Activated CD4-positive, alpha-beta T cell treated with anti-CD3 and anti-CD28 coated beads for 24 hours (primary cell): ENCODE results near the gene C19orf47.
A peak's percentile ranks its signal among the peaks of the same experiment; 100 is the strongest.

Experiments
- DNase-seq, 2 donors: peaks; one replicate each; pipeline ENCODE4 v3.0.0-alpha.2; 2020; ENCODE audit warnings: low read depth in 2 of 2

Gene C19orf47, protein sequence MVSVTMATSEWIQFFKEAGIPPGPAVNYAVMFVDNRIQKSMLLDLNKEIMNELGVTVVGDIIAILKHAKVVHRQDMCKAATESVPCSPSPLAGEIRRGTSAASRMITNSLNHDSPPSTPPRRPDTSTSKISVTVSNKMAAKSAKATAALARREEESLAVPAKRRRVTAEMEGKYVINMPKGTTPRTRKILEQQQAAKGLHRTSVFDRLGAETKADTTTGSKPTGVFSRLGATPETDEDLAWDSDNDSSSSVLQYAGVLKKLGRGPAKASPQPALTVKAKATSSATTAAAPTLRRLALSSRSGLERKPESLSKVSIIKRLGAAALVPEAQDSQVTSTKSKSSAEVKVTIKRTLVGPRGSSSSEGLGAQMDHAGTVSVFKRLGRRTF

DNA sequence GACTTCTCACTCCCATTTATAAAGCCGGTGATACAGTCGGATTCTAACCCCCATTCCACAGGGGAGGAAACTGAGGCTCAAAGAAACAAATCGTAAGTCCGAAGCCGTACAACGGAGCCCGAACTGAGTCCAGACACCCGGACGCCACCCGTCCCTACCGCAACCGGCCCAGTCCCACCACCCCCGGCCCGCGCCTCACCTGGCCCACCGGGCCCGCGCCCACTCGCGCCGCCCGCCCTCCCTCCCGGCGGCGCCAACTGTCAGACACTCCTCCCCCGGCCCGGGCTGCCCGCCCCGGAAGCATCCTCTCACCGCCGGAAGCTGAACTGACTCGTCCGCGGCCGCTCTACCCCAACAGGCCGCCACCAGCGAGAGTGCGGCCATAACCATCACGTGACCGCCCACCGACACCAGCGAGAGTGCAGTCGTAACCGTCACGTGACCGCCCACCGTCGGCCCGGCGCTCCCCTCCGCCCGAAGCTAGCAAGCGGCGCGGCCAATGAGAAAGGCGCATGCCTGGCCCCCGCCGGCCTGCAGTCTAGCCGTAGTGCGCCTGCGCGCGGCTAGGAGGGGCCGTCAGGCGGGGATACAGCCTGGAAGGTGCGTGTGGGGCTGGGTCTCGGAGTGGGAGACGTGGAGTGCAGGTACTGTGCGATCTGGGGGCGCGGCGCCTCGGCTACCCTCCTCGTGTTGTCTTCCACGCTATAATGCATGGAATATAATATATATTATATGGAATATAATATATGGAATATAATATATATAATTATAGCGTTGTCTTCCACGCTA is at the start of gene C19orf47, which contains the start of gene PLD3:
TSS of gene C19orf47 (minus strand) at position 273 of the 789 bp plus-strand sequence. CDS start 6,540 bp downstream, outside the sequence.
TSS of gene PLD3 (plus strand) at position 571 of the 789 bp plus-strand sequence. CDS start 17,789 bp downstream, outside the sequence.
- peak; percentile 96 to 97 for DNase-seq

DNA sequence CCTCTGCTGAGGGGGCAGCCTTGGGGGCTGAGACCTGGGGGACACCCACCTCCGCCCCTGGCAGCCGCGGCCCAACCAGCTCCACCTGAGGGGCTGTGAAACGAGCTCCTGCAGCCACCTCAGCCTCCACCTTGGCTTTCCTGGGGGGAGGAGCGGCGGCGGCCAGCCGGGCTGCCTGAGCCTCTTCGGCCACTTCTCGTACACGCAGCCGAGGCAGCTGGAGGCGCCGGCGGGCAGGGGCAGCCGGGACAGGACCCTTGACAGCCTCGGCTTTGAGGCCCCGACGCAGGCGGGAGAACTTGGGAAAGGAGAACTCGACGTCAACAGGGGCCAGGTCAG is 49.3 kb upstream of the C19orf47 start:
- DNase-seq = no peak

DNA sequence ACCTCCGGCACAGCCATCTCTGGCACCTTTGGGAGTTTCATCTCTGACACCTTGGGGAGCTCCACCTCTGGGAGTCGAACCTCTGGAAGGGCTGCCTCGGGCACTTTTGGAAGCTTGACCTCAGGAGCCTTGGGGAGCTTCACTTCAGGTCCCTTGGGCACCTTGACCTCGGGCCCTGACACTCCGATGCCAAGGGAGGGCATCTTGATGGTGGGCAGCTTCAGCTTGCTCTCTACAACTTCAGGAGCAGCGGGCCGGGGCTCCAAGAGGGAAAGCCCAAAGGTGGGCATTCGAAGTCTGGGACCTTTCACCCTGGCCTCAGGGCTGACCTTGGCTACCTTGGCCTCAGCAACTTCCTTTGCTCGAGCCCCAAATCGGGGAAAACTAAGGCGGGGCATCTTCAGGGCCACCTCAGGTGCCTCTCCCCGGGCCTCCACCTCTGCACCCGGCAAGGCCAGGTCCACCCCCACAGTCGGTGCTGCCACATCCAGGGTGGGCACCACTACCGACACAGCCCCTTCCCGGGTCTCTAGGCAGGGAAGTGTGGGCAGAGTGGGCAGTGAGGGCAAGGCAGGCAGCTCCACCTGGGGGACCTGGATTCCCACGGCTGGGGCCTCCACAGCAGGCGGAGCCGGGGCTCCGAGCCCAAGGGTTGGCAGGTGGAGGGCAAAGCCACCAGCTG is 48.8 kb upstream of the C19orf47 start:
- DNase-seq = no peak

DNA sequence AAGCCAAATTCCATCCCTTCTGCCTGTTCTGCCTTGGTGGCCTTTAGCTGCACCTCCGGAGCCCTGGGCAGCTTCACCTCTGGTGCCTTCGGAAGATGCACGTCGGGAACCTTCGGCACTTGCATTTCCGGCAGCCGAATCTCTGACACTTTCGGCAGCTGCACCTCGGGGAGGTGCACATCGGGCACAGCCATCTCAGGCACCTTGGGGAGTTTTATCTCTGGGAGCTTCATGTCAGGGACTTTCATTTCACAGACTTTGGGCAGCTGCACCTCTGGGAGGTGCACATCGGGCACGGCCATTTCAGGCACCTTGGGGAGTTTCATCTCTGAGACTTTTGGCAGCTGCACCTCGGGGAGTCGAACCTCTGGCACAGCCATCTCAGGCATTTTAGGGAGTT is 47.8 kb upstream of the C19orf47 start:
- no peak for DNase-seq

DNA sequence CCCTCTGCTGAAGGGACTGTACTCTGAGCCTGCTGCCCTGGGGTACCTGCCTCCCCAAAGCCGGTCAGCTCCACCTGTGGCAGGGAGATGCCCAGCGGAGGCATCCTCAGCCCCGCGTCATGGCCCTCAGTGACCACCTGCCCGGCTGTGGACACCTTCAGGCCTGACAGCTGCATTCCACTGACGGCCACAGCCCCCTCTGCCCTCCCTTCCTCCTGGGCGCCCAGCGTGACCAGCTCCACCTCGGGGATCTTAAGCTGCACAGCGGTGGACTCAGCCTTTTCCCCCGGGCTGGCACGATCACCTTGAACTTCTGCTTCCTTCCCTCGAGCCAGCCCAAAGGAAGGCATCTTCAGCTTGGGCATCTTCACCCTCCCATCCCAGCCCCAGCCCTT is 46.6 kb upstream of the C19orf47 start:
- no peak for DNase-seq

DNA sequence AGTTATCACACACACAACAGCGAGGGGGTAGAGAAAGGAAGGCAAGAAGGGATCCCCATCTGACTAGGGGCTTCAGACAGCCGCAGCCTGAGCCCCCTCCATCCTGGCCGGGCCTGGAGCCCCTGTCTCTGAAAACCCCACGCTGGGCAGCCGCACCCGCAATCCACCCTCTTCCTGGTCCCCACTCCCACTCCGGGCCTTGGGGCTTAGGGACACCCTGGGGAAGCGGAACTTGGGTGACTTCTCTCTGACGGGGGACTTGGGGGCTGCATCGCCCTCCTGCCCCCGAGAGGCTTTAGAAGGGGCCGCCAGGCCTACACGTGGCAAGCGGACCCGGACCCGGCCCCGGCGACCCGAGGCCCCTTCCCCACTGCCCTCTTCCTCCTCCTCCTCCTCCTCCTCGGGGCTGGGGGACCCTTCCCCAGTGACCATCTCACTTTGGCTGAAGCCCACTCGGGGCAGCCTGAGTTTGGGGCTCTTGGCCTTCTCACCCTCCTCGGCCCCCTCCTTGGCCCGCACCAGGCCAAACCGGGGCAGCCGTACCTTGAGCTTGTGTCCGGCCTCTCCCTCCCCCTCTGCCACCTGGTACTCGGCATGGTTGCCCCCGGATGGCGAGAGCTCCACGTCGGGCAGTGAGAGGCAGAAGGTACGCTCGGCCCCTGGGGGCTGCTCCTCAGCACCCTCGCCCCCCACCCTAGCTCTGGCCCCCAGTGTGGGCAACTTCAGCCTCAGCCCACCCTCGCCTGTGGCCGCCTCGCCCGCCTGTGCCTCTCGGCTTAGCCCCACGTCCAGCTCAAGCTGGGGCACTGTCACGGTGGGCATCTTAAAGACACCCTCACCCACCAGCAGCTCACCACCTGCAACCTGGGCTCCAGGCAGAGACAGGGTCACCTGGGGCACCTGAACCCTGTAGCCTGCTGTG is 46.0 kb upstream of the C19orf47 start:
- DNase-seq = no peak

DNA sequence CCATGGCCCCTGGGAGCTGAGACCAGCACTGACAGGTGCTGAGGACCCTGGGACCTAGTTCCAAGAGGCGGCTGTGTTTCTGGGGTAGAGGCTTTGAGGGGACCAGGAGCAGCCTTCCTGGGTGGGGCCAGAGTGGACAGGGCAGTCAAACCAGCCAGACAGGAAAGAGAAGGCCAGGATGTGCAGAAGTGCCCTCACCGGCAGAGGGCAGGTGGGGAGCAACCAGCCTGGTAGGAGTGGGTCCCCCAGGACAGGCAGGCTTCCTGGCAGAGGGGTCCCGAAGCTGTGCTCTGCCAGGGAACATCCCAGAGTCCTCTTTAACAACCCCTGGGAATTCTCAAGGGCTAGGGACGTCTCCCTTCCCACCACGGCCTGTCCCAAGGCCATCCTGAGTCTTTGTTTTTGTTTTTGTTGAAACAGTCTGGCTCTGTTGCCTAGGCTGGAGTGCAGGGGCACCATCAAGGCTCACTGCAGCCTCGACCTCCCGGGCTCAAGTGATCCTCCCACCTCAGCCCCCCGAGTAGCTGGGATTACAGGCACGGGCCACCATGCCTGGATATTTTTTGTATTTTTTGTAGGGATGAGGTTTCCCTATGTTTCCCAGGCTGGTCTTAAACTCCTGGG is 44.8 kb upstream of the C19orf47 start:
- DNase-seq = no peak

DNA sequence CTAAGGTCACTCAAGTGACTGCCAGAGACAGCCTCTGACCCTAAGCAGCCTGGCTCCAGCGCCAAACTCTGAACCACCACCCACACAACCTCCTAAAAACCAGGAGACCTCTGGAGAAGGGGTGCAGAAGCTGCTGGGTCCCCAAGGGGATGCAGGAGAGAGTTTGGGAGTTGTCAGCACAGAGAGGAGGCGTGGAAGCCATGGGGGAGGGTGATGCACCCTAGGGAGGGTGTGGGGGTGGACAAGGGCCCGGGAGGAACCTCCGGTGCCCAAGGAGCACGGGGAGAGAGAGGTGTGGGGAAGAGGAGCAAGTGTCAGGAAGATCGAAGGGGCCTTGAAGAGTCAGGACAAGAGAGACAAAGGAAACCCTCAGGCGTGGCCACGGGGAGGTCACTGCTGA is 43.9 kb upstream of the C19orf47 start:
- DNase-seq = no peak

DNA sequence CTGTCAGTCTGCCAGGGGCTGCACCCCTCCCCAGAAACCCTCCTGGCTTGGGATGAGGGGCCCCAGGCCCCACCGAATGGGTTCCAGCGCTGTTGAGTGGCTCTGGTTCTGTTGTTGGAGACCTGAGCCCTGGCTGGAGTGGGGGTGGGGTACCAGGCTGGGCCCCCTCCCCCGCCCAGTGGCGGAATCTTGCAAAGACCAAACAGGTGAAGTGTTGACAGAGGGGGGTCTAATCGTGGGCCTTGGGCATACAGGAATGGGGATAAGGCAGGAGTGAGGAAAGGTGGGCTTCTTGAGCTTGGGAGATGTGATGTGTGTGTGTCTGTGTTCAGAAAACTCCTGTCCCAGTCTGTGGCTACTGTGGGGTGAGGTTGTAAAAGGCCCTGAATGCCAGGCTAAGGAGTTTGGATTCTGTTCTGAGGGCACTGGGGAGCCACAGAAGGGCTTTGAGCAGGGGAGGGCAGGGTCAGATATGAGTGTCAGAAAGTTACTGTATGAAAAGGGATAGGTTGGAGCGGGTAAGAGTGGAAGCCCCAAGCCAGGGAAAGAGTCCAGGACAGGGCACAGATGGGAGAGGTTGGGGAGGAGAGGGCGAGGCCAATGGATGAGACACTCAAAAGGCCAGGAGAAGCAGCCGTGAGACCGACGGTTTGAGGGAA is 42.0 kb upstream of the C19orf47 start, which contains the start of gene HIPK4:
TSS of gene HIPK4 (minus strand) at position 98 of the 659 bp plus-strand sequence. CDS start 279 bp downstream, outside the sequence.
- no peak for DNase-seq

DNA sequence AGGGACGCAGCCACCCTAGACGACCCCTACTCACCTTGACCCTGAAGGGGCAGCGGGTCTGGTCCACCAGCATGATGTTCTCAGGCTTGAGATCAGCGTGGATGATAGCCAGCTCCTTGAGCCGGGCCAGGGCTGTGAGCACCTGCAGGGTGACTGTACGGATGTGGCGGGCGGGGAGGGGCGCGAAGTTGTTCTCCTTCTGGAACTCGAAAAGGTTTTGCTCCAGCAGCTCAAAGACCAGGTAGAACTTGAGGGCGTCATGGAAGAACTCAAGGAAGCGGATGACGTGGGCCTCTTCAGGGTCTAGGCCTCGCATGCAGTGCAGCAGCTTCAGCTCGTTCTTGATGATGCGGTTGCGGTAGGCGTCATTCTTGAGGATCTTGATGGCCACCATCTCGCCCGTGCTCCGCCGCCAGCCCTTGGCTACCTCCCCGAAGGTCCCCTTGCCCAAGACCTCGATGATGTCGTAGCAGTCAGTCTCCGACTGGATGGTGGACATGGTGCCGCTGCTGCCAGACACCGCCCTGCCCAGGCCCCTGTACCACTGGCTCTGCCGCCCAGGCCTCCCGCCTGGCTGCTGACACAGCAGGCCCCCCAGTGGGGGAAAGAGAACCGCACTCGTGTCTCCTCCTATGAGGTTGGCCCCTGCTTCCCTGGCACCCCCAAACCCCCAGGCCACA is 41.3 kb upstream of the C19orf47 start:
- no peak for DNase-seq

DNA sequence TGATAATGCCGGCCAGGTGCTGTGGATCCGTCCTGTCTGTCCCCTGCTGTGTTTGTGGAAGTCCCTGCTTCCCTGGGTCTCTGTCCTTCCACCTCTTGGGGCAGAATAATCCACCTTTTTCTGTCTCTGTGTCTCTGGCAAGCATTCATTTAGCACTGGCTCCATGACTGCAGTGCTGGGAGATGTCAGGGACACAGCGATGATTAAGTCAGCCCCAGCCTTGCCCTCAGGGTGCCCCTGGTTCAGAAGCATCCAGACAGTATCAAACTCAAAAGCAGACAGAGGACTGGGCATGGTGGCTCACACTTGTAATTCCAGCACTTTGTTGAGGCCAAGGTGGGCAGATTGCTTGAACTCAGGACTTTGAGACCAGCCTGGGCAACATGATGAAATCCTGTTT is 40.3 kb upstream of the C19orf47 start:
- DNase-seq = no peak

DNA sequence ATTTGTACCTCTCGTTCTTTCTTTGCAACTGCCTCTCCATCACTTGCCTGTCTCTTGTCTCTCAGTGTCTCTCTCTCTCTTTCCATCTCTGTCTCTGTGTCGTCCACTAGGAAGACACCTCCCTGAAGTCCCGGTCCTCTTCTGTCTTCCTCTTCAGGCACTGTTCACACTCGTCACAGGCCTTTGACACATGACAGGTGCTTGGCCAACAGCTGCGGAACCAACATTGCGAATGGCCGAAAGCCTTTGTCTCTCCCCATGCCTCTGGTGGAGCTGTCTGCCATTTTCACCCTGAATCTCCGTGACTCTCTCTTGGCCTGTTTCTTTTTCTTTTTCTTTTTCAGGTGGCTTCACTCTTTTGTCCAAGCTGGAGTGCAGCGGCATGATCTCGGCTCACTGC is 39.0 kb upstream of the C19orf47 start:
- DNase-seq = no peak

DNA sequence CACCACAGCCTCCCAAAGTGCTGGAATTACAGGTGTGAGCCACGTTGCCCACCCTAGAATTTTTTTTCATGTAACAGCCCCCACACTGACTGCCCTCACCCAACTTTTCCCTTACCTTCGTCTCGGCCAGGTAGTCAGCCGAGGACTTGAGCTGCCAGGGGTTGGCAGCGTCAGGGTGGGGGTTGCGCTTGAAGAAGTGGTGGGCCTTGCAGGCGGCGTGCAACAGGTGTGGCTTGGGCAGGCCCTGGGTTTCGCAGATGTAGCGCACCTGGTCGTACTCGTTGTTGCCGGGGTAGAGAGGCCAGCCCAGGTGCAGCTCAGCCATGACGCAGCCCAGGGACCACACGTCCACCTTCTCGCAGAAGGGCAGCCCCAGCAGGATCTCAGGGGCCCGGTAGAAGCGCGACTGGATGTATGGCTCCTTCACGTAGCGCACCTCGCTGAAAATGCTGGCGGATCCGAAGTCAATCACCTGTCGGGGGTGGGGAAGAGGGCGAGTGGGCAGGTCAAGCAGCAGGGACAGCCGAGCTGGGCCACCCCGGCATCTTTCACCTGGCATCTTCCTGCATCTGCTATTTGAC is 35.6 kb upstream of the C19orf47 start:
- no peak for DNase-seq

DNA sequence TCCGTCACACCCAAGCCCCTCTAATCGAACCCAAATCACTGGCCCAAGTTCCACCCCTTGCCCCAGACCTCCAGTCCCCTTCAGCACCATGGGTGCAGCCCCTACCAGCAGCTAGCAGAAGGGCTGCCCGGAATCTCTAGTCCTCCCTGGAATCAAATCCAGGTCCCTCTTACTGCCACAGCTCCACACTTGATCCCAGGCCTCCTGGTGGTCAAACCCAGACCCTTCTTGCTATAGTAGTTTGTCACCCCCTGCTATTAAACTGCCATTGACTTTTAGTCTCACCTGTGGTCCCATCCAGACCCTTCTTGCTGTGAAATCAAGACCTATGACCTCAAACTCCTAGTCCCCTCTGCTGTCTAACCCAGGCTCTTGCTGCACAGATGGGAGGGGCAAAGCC is 33.1 kb upstream of the C19orf47 start:
- DNase-seq = no peak

DNA sequence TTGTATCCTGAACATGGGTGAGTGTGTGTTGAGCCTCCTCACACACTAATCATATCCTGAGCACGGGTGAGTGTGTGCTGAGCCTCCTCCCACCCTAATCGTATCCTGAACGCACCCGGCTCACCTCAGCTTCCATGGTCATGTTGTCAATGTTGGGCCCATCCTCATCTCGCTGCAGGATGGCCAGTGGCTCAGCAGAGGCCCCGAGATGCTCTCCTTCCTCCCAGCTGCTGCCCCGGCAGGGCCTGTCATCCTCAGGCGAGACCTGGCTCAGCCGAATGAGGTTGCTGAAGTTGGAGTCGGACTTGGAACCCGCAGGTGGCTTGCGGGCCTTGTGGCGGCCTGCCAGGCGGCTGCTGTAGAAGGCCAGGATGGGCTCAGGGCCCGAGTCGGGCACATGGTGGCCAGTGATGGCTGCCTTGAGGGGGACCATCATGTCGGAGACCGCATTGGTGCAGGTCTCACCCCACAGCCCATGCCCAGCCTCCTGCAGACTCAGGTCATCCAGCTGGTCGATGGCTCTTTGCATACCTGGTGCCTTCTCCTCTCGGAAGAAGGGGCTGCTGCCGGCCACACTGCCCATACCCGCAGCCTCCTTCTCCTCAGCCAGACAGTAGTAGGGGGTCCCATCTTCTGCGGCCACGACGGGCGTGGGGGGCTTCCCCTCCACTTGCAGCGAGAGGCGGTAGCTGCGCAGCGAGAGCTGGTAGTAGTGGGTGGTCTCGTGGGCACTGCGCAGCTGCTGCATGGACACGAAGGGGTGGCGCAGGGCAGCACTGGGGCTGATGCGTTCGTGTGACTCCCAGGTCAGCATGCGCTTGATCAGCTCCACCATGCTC is 32.2 kb upstream of the C19orf47 start:
- no peak for DNase-seq

DNA sequence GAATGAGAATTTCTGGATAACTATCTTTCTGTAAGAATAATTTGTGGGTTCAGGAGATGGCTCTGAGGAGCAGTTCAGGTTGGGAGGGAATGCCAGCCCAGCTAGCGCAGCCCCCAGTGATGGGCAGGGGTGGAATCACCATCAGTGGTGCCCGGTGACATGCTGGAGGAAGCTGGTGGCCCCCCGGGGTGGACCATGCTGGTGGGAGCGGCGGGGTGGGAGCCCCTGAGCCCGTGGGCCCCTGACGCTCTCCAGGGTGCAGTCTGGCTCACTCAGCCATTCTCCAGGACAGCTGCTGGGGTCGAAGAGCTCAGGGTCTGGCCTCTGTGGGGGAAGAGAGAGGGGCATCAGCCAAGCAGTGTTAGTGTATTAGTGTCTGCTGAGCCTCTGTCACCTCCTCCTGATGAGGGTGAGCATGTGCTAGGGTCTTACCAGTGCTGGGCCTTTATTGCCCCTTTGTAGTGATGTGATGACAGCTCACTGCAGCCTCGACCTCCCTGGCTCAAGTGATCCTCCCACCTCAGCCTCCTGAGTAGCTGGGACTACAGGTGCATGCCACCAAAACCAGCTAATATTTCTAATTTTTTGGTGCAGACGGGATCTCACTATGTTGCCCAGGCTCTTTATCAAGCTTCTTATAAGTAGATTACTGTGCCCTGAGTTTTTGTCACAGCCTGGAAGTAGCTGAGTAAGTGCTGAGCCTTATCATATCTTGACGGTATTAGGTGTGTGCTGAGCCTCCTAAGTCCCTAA is 31.4 kb upstream of the C19orf47 start:
- no peak for DNase-seq

DNA sequence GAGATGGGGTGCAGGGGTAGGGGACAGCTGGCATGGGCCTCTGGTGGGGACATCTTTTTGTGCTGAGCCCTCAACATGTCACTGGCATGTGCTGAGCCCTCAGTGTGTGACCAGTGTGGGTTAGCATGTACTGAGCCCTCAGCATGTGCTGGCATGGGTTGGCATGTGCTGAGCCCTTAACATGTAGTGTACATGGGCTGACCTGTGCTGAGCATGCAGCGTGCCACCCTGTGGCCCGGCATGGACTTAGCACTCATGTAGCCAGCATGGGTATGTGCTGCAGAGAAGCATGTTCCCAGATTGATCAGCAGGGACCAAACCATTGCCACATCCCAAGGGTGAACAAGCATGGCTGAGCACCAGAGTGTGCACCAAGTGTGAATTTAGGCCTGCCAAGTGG is 30.3 kb upstream of the C19orf47 start:
- no peak for DNase-seq
